SU-DHL-6 (cell line): ENCODE measurements around the gene TLCD4.

Experiments
- EZH2phosphoT487 ChIP-seq: fragments of 200-600 bp; sonication (generic), shearing (Covaris generic); conservative IDR thresholded peaks from 2 replicates; pipeline ENCODE4 v1.6.1; 2018; ENCODE audit warnings: mild to moderate bottlenecking, antibody characterized with exemption, low read length, moderate library complexity, mixed read lengths
- TF ChIP-seq, protein P1 (sequence below): fragments of 200-600 bp; sonication (generic); IDR thresholded peaks from one replicate; pipeline ENCODE4 v1.5.1; 2017; ENCODE audit warnings: antibody characterized with exemption, mild to moderate bottlenecking, low read length, moderate library complexity; ENCODE audit not compliant: insufficient read depth, poor library complexity, severe bottlenecking

DNA sequence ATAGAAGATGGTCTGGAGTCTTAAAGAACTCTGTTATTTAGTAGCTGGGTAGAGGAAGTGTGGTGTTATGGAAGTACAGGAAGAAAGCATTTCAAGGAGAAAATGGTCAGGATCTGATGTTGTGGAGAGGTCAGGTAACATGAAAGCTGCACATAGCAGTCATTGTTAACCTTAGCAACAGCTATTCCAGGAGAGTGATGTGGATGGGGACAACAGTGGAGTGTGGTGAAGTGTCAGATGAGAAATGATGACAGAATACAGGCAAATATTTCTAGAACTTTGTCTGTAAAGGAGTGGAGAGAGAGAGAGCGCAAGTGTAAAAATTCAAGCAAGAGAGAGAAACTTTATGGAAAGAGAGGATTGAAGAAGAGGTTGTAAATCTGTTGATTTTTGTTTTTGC is 15.6 kb downstream of the TLCD4 start:
- TF ChIP-seq, protein P1, sequence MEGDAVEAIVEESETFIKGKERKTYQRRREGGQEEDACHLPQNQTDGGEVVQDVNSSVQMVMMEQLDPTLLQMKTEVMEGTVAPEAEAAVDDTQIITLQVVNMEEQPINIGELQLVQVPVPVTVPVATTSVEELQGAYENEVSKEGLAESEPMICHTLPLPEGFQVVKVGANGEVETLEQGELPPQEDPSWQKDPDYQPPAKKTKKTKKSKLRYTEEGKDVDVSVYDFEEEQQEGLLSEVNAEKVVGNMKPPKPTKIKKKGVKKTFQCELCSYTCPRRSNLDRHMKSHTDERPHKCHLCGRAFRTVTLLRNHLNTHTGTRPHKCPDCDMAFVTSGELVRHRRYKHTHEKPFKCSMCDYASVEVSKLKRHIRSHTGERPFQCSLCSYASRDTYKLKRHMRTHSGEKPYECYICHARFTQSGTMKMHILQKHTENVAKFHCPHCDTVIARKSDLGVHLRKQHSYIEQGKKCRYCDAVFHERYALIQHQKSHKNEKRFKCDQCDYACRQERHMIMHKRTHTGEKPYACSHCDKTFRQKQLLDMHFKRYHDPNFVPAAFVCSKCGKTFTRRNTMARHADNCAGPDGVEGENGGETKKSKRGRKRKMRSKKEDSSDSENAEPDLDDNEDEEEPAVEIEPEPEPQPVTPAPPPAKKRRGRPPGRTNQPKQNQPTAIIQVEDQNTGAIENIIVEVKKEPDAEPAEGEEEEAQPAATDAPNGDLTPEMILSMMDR = no peak
- no peak for TF ChIP-seq EZH2phosphoT487
